Stimulated activated naive CD8-positive, alpha-beta T cell treated with anti-CD3 and anti-CD28 coated beads, Interleukin-15, amount 100 ng/mL, for 72 hours (primary cell): ENCODE results near the gene CLCN4.

Experiments
- ATAC-seq: fragments of 150-1000 bp; cut with Tn5 transposase; 2 replicates; pipeline ENCODE4 v1.10.0; 2021; ENCODE audit warnings: mild to moderate bottlenecking, moderate library complexity
- DNase-seq, 2 donors: peaks; one replicate each; pipeline ENCODE4 v3.0.0; 2021 to 2022
- H3K27ac Mint-ChIP-seq, 2 donors: one replicate each; pipeline ENCODE4 v1.8.0; 2022; ENCODE audit warnings: mild to moderate bottlenecking in 2 of 2, mixed read lengths in 2 of 2, moderate library complexity in 2 of 2
- H3K27me3 Mint-ChIP-seq: one replicate; pipeline ENCODE4 v1.8.0; 2022; ENCODE audit warnings: mixed read lengths
- H3K4me1 Mint-ChIP-seq: one replicate; pipeline ENCODE4 v1.8.0; 2022; ENCODE audit warnings: mild to moderate bottlenecking, mixed read lengths
- H3K4me3 Mint-ChIP-seq, 2 donors: one replicate each; pipeline ENCODE4 v1.8.0; 2022; ENCODE audit warnings: mild to moderate bottlenecking in 2 of 2, mixed read lengths in 2 of 2, moderate library complexity in 1 of 2
- H3K9me3 Mint-ChIP-seq, 2 donors: one replicate each; pipeline ENCODE4 v1.8.0; 2022; ENCODE audit warnings: mixed read lengths in 2 of 2

Gene CLCN4

DNA sequence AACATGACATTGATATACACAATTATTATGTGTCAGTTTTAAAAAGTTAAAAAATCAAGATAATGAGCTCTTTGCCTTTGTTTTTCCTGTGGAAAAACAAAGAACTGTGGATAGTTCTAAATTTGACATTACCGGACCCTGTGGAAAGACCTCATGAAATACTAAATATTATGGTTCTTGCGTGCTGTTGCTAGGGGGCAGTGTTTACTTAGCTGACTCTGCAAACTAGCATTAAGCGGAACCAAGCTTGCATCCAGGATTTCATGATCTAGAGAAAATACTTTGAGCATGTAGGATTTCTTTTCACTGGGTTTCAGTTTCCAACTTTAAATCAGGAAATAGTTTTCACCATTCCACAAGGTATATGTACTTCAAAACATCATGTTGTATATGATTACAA lies 33.6 kb downstream of the CLCN4 start:
- Mint-ChIP-seq H3K4me1 (no peaks in the 10 kb centered on the region), H3K9me3 (no peaks in the 10 kb centered on the region), H3K4me3 (no peak overlapping the region), H3K27ac (no peak overlapping the region), H3K27me3 (peaks cover 15% of the 10 kb centered on the region)
- DNase-seq, result no peak
- no peak for ATAC-seq

DNA sequence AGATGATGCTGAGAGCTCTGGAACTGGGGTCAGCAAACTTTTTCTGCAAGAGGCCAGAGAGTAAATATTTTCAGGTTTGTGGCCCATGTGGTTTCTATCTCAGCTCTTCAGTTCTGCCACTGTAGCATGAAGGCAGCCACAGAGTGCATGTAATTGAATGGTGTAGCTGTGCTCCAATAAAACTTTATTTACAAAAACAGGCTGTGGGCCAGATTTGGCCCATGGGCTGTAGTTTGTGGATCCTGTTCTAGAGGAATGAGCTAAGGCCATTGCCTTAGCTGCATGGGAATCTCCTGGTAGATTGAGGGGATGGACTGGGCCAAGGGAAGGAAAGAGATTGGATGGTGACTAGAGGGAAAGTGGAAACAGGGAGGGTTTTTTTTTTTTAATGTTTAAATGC lies 36.8 kb downstream of the CLCN4 start:
- Mint-ChIP-seq H3K9me3 (no peaks in the 10 kb centered on the region), H3K27me3 (no peaks in the 10 kb centered on the region), H3K27ac (no peak overlapping the region), H3K4me1 (no peaks in the 10 kb centered on the region), H3K4me3 (no peak overlapping the region)
- DNase-seq (no peak), ATAC-seq (no peak)

DNA sequence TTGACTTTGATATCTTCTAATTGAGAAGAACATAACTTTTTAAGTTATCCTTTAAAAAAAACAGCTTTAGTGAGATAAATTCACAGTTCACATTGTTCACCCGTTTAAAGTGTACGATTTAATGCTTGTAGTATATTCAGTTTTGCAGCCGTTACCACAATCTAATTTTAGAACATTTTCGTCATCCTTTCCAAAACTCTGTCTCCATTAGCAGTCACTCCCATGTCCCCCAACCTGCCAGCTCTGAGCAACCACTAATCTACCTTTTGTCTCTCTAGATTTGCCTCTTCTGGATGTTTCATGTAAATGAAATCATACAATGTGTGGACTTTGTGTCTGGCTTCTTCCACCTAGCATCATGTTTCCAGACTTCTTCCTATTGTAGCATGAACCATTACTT lies 38.6 kb downstream of the CLCN4 start:
- Mint-ChIP-seq H3K4me3 (no peak overlapping the region), H3K27me3 (no peaks in the 10 kb centered on the region), H3K27ac (no peak overlapping the region), H3K4me1 (no peaks in the 10 kb centered on the region), H3K9me3 (no peaks in the 10 kb centered on the region)
- DNase-seq (no peak), ATAC-seq (no peak)

DNA sequence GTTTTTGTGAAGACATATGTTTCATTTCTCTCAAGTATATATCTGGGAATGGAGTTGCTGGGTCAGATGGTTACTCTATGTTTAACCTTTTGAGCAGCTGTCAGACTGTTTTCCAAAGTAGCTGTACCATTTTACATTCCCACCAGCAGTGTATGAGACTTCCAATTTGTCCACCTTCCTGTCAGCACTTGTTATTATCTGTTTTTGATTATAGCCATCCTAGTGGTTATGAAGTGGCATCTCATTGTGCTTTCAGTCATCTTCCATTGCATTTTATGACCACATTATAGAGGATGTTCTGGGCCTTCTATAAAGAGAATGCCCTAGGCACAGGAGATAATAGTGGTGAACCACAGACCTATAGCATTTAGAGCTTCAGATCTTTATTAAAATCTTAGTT lies 39.2 kb downstream of the CLCN4 start:
- Mint-ChIP-seq H3K4me1 (no peaks in the 10 kb centered on the region), H3K27me3 (no peaks in the 10 kb centered on the region), H3K9me3 (no peaks in the 10 kb centered on the region), H3K4me3 (no peak overlapping the region), H3K27ac (no peak overlapping the region)
- ATAC-seq, result no peak
- no peak for DNase-seq

DNA sequence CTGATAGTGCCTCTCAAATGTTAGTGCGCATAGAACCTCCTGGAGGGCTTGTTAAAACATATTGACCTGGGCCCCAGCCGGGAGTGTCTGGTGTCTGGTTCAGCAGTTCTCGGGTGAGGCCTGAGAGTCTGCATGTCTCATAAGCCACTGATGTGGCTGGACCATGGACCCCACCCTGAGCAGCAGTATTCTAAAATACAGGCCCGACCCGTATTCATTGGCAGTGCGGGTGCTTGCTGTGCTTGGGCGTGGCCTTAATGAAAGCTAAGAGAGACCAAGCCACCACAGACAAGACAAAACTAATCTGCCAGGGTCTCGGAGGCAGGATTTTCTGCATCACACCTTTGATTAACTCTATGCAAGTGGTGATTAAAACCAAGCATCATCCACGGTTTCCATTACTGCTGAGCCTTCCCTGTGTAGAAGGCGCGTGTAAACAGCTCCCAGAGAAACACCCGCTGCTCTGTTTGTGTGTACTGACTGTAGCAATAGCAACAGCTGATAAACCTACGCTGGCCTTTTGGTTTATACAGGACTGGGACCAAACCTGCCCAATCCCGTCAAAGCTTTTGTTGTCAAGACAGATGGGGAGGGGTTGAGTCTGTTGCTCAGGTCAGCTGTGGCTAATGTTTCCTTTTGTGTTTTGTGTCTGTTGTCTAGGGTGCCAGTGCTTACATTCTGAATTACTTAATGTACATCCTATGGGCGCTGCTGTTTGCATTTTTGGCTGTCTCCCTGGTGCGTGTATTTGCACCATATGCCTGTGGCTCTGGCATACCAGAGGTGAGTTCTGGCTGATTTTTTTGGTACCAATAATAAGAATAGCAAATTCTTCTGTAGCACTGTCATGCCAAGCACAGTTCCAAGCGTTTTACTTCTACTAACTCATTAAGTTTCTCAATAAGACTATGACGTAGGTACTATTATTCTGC lies 40.8 kb downstream of the CLCN4 start:
- Mint-ChIP-seq H3K27ac (no peak overlapping the region), H3K4me1 (no peaks in the 10 kb centered on the region), H3K27me3 (no peaks in the 10 kb centered on the region), H3K4me3 (no peak overlapping the region), H3K9me3 (no peaks in the 10 kb centered on the region)
- DNase-seq (no peak), ATAC-seq (no peak)

DNA sequence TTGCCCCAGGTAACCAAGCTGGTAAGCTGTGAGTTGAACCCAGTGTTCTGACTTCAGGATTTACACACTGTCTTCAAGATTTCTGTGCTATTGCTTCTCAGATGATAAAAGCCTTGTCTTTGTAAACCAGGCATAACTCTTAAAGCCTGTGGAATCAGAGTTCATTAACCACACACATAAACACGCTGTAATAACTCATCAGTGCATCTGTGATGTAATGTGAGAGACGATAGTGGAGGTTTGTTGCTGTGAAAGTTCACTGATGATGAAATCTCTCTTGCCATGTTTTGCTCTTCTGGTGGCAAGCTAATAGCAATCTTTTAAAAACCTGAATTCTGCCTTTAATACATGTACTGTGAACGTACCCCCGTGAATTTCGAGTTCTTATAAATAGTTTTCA lies 41.5 kb downstream of the CLCN4 start:
- ATAC-seq (no peak), DNase-seq (no peak)
- Mint-ChIP-seq H3K4me1 (no peaks in the 10 kb centered on the region), H3K27me3 (no peaks in the 10 kb centered on the region), H3K9me3 (no peaks in the 10 kb centered on the region), H3K4me3 (no peak overlapping the region), H3K27ac (no peak overlapping the region)

DNA sequence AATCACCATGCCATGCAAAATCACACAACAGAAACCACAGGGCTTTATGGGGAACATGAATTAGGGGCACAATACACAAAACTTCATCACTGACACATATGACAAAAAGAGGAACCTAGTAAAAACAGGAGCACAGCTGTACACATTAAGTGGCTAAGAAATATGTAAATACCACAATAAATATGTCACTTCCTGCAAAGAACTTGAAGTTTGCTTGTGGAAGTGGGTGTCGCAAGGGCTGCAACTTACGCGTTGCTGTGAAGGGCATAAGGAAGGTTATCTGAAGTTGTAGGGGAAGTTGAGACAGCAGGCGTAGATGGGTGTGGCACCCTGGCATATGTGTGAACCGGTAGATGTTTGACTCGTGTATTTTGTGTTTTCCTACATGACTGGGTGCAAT lies 42.4 kb downstream of the CLCN4 start:
- no peaks in the 10 kb centered on the region for H3K27me3 Mint-ChIP-seq
- no peak for DNase-seq
- H3K9me3 Mint-ChIP-seq, result no peaks in the 10 kb centered on the region
- no peak for ATAC-seq
- no peaks in the 10 kb centered on the region for H3K4me1 Mint-ChIP-seq
- no peak overlapping the region for H3K4me3 Mint-ChIP-seq
- H3K27ac Mint-ChIP-seq, result no peak overlapping the region

DNA sequence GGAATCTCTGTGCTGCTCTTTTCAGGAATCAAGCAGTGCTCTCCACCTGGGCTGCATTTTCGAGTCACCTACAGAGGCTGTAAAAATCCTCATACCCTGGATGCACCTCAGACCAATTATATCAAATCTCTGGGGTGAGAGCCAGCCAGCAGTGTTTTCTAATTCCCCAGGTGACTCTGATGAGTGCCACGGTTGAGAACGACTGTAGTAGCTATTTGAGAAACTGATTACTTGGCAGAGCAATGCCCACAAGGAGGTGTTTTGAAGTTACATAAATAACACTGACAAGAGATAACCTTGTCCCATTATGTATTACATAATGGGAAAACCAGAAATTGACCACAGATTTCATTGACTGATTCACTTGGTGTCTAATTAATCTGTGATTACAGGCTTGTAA lies 46.8 kb downstream of the CLCN4 start:
- H3K9me3 Mint-ChIP-seq, result no peaks in the 10 kb centered on the region
- no peaks in the 10 kb centered on the region for H3K4me1 Mint-ChIP-seq
- DNase-seq, result no peak
- no peak overlapping the region for H3K27ac Mint-ChIP-seq
- no peak for ATAC-seq
- no peaks in the 10 kb centered on the region for H3K27me3 Mint-ChIP-seq
- no peak overlapping the region for H3K4me3 Mint-ChIP-seq

DNA sequence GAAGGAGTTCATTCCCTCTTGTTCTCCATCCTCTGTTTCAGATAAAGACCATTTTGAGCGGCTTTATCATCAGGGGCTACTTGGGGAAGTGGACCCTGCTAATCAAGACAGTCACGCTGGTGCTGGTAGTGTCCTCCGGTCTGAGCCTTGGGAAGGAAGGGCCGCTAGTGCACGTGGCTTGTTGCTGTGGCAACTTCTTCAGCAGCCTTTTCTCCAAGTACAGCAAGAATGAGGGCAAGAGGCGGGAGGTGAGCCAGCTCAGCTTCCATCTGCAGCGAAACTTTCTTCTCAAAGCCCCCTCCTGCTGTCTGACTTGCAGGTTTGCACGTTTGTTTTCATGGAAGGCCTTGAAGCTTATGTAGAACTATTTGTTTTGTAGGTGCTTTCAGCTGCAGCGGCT lies 49.5 kb downstream of the CLCN4 start:
- Mint-ChIP-seq H3K4me3 (no peak overlapping the region), H3K4me1 (no peaks in the 10 kb centered on the region), H3K27me3 (no peaks in the 10 kb centered on the region), H3K27ac (no peak overlapping the region), H3K9me3 (no peaks in the 10 kb centered on the region)
- DNase-seq (no peak), ATAC-seq (no peak)

DNA sequence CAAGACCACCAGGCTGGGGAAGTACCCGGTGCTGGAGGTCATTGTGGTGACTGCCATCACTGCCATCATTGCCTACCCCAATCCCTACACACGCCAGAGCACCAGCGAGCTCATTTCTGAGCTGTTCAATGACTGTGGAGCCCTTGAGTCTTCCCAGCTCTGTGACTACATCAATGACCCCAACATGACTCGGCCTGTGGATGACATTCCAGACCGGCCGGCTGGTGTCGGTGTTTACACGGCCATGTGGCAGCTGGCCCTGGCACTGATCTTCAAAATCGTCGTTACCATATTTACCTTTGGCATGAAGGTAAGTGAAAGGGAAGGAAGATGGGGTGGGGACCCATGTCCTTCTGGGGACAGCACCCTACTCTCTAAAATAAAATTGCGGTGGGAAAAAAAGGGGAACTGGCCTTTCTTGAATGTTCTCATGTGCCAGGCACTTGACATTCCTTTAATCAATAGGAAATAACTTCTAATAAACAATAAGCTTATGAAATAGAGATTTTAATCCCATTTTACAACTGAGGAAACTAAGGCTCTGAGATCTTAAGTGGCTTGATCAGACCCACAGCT lies 51.6 kb downstream of the CLCN4 start:
- DNase-seq (no peak), ATAC-seq (no peak)
- Mint-ChIP-seq H3K27ac (no peak overlapping the region), H3K4me1 (no peaks in the 10 kb centered on the region), H3K27me3 (no peaks in the 10 kb centered on the region), H3K4me3 (no peak overlapping the region), H3K9me3 (no peaks in the 10 kb centered on the region)

DNA sequence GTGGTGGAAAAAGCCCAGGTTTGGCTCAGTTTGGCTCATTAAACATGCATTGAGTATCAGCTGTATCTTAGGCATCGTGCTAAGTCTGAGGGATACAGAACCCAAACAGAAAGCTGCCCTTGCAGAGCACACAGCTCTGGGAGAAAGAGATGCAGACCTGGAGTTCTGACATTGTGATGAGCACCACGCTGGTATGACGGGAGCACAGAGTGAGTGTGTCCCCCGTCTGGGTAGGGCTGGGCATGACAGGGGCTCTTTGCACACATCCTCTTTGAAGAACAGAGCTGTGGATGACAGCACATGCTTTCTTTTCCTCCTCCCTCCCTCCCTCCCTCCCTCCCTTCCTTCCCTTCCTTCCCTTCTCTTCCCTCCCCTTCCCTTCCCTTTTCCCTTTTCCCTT lies 52.2 kb downstream of the CLCN4 start:
- no peak for ATAC-seq
- Mint-ChIP-seq H3K4me3 (no peak overlapping the region), H3K4me1 (no peaks in the 10 kb centered on the region), H3K27ac (no peak overlapping the region), H3K9me3 (no peaks in the 10 kb centered on the region), H3K27me3 (no peaks in the 10 kb centered on the region)
- DNase-seq, result no peak

DNA sequence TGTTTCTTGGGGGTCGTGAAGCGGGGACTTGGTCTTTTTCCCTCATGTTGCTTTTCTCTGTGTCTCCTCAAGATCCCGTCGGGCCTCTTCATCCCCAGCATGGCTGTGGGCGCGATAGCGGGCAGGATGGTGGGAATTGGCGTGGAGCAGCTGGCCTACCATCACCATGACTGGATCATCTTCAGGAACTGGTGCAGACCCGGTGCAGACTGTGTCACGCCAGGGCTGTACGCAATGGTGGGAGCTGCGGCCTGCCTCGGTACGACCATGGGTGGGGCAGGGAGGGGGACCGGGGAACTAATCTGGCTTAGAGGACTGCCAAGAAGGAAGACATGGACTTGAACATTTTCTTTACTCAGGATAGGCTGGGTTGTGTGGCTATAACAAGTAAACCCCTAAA lies 55.6 kb downstream of the CLCN4 start:
- DNase-seq (no peak), ATAC-seq (no peak)
- Mint-ChIP-seq H3K27me3 (no peaks in the 10 kb centered on the region), H3K4me1 (no peaks in the 10 kb centered on the region), H3K4me3 (no peak overlapping the region), H3K9me3 (no peaks in the 10 kb centered on the region), H3K27ac (no peak overlapping the region)

DNA sequence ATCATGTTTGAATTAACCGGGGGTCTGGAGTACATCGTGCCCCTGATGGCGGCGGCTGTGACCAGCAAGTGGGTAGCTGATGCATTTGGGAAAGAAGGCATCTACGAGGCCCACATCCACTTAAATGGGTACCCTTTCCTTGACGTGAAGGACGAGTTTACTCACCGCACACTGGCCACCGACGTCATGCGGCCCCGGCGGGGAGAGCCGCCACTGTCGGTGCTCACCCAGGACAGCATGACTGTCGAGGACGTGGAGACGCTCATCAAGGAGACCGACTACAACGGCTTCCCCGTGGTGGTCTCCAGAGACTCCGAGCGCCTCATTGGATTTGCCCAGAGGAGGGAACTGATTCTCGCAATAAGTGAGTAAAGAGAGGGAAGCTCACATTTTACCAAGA lies 56.9 kb downstream of the CLCN4 start:
- ATAC-seq, result no peak
- no peak overlapping the region for H3K4me3 Mint-ChIP-seq
- no peak overlapping the region for H3K27ac Mint-ChIP-seq
- H3K9me3 Mint-ChIP-seq, result no peaks in the 10 kb centered on the region
- H3K4me1 Mint-ChIP-seq, result no peaks in the 10 kb centered on the region
- H3K27me3 Mint-ChIP-seq, result no peaks in the 10 kb centered on the region
- no peak for DNase-seq

DNA sequence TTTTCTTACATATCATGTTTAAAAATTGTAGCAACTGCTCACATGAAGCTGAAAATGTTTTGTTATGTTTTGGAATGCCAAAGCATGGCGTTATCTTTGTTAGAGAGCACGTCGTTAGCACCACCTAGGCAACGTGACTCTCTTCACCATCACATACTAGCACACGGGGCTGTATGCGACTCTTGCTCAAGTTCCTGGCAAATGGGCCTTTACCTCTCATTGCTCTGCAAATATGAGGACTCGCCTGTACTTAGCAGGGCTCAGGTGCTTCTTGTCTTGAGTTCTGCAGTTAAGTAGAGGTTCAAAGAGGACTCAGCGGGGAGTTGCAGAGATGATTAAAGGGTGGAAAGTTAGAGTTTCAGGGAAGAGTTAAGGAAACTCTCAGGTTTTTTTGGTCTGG lies 59.4 kb downstream of the CLCN4 start:
- ATAC-seq, result no peak
- Mint-ChIP-seq H3K9me3 (no peaks in the 10 kb centered on the region), H3K4me1 (no peaks in the 10 kb centered on the region), H3K27ac (no peak overlapping the region), H3K27me3 (no peaks in the 10 kb centered on the region), H3K4me3 (no peak overlapping the region)
- DNase-seq, result no peak

DNA sequence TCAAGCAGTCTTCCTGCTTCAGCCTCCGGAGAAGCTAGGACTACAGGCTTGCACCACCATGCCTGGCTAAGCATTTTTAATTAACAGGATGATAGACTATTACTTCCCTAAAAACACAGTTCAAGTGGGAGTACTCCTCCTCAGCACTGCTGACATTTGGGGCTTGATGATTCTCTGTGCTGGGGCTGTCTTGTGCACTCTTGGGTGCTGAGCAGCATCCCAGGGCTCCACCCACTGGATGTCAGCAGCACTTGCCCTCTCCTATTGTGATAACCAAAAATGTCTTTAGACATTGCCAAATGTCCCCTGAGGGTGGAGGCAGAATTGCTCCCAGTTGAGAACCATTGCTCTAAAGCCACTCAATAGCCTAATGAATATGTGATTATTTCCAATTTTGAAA lies 60.4 kb downstream of the CLCN4 start:
- H3K9me3 Mint-ChIP-seq, result no peaks in the 10 kb centered on the region
- no peaks in the 10 kb centered on the region for H3K27me3 Mint-ChIP-seq
- ATAC-seq (no peak), DNase-seq (no peak)
- H3K27ac Mint-ChIP-seq, result no peak overlapping the region
- H3K4me3 Mint-ChIP-seq, result no peak overlapping the region
- H3K4me1 Mint-ChIP-seq, result no peaks in the 10 kb centered on the region

DNA sequence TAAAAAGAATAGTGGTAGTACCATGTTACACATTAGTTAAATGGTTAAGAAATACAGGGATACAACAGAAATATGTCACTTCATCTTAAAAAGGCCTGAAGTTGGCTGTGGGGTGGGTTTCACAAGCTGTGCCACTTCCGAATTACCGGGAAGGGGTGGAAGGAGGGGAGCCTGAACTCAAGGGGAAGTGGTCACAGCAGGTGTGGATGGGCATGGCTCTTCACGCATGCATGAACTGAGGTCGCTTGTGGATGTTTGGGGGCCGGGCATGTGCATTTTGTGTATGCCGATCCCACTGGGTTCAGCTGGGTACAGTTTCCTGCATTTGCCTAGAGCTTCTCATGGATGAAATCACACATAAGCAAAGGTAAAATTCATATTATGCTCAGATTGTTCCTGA lies 64.9 kb downstream of the CLCN4 start:
- Mint-ChIP-seq H3K27ac (no peak overlapping the region), H3K27me3 (peaks cover 7% of the 10 kb centered on the region), H3K9me3 (peaks cover 0 to 8% of the 10 kb centered on the region in 2 donors), H3K4me1 (no peaks in the 10 kb centered on the region), H3K4me3 (no peak overlapping the region)
- DNase-seq, result no peak
- ATAC-seq, result no peak

DNA sequence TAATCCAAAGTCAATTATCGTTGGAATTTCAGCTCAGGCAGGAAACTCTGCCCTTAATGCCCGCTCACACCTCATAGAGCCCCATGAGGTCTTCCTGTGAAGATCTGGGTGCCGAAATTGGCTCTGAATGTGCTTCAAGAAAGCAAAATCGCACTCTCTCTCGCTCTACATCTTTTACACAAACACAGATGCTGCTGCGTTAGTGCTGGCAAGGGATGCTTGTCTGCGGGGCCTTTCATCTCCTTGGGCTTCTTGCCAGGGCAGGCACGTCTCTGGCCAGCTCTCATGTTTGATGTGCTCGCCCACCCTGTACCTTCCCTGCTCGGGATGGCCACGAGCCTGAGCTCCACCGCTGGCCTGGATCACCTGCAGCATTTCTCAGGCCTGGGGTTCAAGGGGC lies 66.5 kb downstream of the CLCN4 start:
- no peak overlapping the region for H3K4me3 Mint-ChIP-seq
- DNase-seq (no peak), ATAC-seq (no peak)
- no peak overlapping the region for H3K27ac Mint-ChIP-seq
- no peaks in the 10 kb centered on the region for H3K4me1 Mint-ChIP-seq
- peaks cover 0 to 8% of the 10 kb centered on the region in 2 donors for H3K9me3 Mint-ChIP-seq
- H3K27me3 Mint-ChIP-seq, result peaks cover 7% of the 10 kb centered on the region
